Measurements from ENCODE around the gene KRTAP4-8. TPM values are rescaled to one million over a fixed set of nuclear protein-coding genes. Genes with fewer than 3 reads are reported as not detected.
A peak's percentile ranks its signal among the peaks of the same experiment; 100 is the strongest.
"Not testable (repeated sequence)": the region's sequence is repeated elsewhere in the genome, so short reads cannot be mapped to it uniquely, and the experiment has no call there.

KRTAP4-8 gene
- total RNA-seq, 1 experiment from 2014 or later, result 0.10 TPM

- DNase-seq (ENCODE audit: low read depth), result not testable (repeated sequence)
Observed at GRCh38 chr17:41065016-41065689, 32.8 kb downstream of the KRTAP4-8 start.

- DNase-seq (ENCODE audit: low read depth), result peak; percentile 49
Observed at GRCh38 chr17:41064301-41064700, 33.6 kb downstream of the KRTAP4-8 start.

GRCh38 chr17:41063449-41063848 lies 34.5 kb downstream of the KRTAP4-8 start:
- peak; percentile 61 for DNase-seq (ENCODE audit: low read depth)

GRCh38 chr17:41061964-41062363 lies 36.0 kb downstream of the KRTAP4-8 start:
- peak; percentile 94 for DNase-seq (ENCODE audit: low read depth)

GRCh38 chr17:41060052-41060604 lies 37.8 kb downstream of the KRTAP4-8 start, which contains the start of gene KRTAP2-3:
KRTAP2-3 (minus strand) TSS chr17:41060114; CDS start chr17:41060050, 64 bp downstream.
- DNase-seq (ENCODE audit: low read depth), result peak; percentile 97

- DNase-seq (ENCODE audit: low read depth), result peak; percentile 92
Observed at GRCh38 chr17:41059276-41060051, 38.5 kb downstream of the KRTAP4-8 start.

- peak; percentile 58 for DNase-seq (ENCODE audit: low read depth)
Observed at GRCh38 chr17:41058741-41059140, 39.2 kb downstream of the KRTAP4-8 start.

GRCh38 chr17:41057547-41057946 lies 40.4 kb downstream of the KRTAP4-8 start:
- no peak for DNase-seq (ENCODE audit: low read depth)

GRCh38 chr17:41055130-41055529 lies 42.8 kb downstream of the KRTAP4-8 start, which contains the start of gene KRTAP2-2:
KRTAP2-2 (minus strand) TSS chr17:41055230; CDS start chr17:41055211, 19 bp downstream.
- not testable (repeated sequence) for DNase-seq (ENCODE audit: low read depth)

GRCh38 chr17:41054556-41054955 lies 43.4 kb downstream of the KRTAP4-8 start:
- DNase-seq (ENCODE audit: low read depth), result not testable (repeated sequence)

- no peak for DNase-seq (ENCODE audit: low read depth)
Observed at GRCh38 chr17:41054025-41054424, 43.9 kb downstream of the KRTAP4-8 start.

GRCh38 chr17:41052566-41052965 lies 45.4 kb downstream of the KRTAP4-8 start:
- DNase-seq (ENCODE audit: low read depth), result peak; percentile 79

GRCh38 chr17:41049110-41049509 lies 48.8 kb downstream of the KRTAP4-8 start:
- peak; percentile 96 for DNase-seq (ENCODE audit: low read depth)

- DNase-seq (ENCODE audit: low read depth), result peak; percentile 94
Observed at GRCh38 chr17:41048441-41048840, 49.5 kb downstream of the KRTAP4-8 start.

Other genes starting within 250 kb of the KRTAP4-8 start
- gene KRT12, start 230.9 kb downstream of the KRTAP4-8 start, total RNA-seq (2014; rRNA removed; shearing (Covaris generic)), result not detected in 2 replicates
- gene KRT20, start 212.9 kb downstream of the KRTAP4-8 start, total RNA-seq (2014; rRNA removed; shearing (Covaris generic)), result 0.17 TPM in 1 of 2 replicates, not detected in the other
- gene KRT23, start 160.5 kb downstream of the KRTAP4-8 start, total RNA-seq (2014; rRNA removed; shearing (Covaris generic)), result not detected in 2 replicates
- 0.20 TPM in 1 of 2 replicates, not detected in the other for gene KRT39, start 131.2 kb downstream of the KRTAP4-8 start, total RNA-seq (2014; rRNA removed; shearing (Covaris generic))
- not detected in 2 replicates for gene KRT40, start 113.8 kb downstream of the KRTAP4-8 start, total RNA-seq (2014; rRNA removed; shearing (Covaris generic))
- gene KRTAP3-3, start 104.0 kb downstream of the KRTAP4-8 start, total RNA-seq (2014; rRNA removed; shearing (Covaris generic)), result 0.22 TPM in 1 of 2 replicates, not detected in the other
- not detected in 2 replicates for gene KRTAP3-2, start 98.2 kb downstream of the KRTAP4-8 start, total RNA-seq (2014; rRNA removed; shearing (Covaris generic))
- gene KRTAP3-1, start 89.0 kb downstream of the KRTAP4-8 start, total RNA-seq (2014; rRNA removed; shearing (Covaris generic)), result 0.64 and 0.71 TPM in 2 replicates
- 3.2 and 5.7 TPM in 2 replicates for gene KRTAP1-5, start 70.9 kb downstream of the KRTAP4-8 start, total RNA-seq (2014; rRNA removed; shearing (Covaris generic))
- gene KRTAP1-4, start 67.9 kb downstream of the KRTAP4-8 start, total RNA-seq (2014; rRNA removed; shearing (Covaris generic)), result not detected in 2 replicates
- gene KRTAP1-3, start 63.3 kb downstream of the KRTAP4-8 start, total RNA-seq (2014; rRNA removed; shearing (Covaris generic)), result not detected in 2 replicates
- not detected in 2 replicates for gene KRTAP1-1, start 56.7 kb downstream of the KRTAP4-8 start, total RNA-seq (2014; rRNA removed; shearing (Covaris generic))
- not detected in 2 replicates for gene KRTAP2-1, start 50.8 kb downstream of the KRTAP4-8 start, total RNA-seq (2014; rRNA removed; shearing (Covaris generic))
- not detected in 2 replicates for gene KRTAP2-2, start 42.9 kb downstream of the KRTAP4-8 start, total RNA-seq (2014; rRNA removed; shearing (Covaris generic))
- 0.34 and 3.2 TPM in 2 replicates for gene KRTAP2-3, start 38.0 kb downstream of the KRTAP4-8 start, total RNA-seq (2014; rRNA removed; shearing (Covaris generic))
- gene KRTAP2-4, start 32.3 kb downstream of the KRTAP4-8 start, total RNA-seq (2014; rRNA removed; shearing (Covaris generic)), result not detected in 2 replicates
- gene KRTAP4-7, start 14.0 kb downstream of the KRTAP4-8 start, total RNA-seq (2014; rRNA removed; shearing (Covaris generic)), result not detected in 2 replicates
- gene KRTAP4-16, start 4.1 kb upstream of the KRTAP4-8 start, total RNA-seq (2014; rRNA removed; shearing (Covaris generic)), result not detected in 2 replicates
- gene KRTAP4-9, start 7.2 kb upstream of the KRTAP4-8 start, total RNA-seq (2014; rRNA removed; shearing (Covaris generic)), result not detected in 2 replicates
- not detected in 2 replicates for gene KRTAP4-11, start 20.2 kb upstream of the KRTAP4-8 start, total RNA-seq (2014; rRNA removed; shearing (Covaris generic))
- gene KRTAP4-12, start 26.0 kb upstream of the KRTAP4-8 start, total RNA-seq (2014; rRNA removed; shearing (Covaris generic)), result not detected in 2 replicates
- gene KRTAP4-6, start 42.4 kb upstream of the KRTAP4-8 start, total RNA-seq (2014; rRNA removed; shearing (Covaris generic)), result not detected in 2 replicates
- gene KRTAP4-5, start 51.7 kb upstream of the KRTAP4-8 start, total RNA-seq (2014; rRNA removed; shearing (Covaris generic)), result not detected in 2 replicates
- gene KRTAP4-4, start 62.6 kb upstream of the KRTAP4-8 start, total RNA-seq (2014; rRNA removed; shearing (Covaris generic)), result not detected in 2 replicates
- gene KRTAP4-3, start 70.1 kb upstream of the KRTAP4-8 start, total RNA-seq (2014; rRNA removed; shearing (Covaris generic)), result not detected in 2 replicates
- gene KRTAP4-2, start 80.1 kb upstream of the KRTAP4-8 start, total RNA-seq (2014; rRNA removed; shearing (Covaris generic)), result not detected in 2 replicates
- gene KRTAP4-1, start 86.8 kb upstream of the KRTAP4-8 start, total RNA-seq (2014; rRNA removed; shearing (Covaris generic)), result not detected in 2 replicates
- gene KRTAP9-1, start 91.7 kb upstream of the KRTAP4-8 start, total RNA-seq (2014; rRNA removed; shearing (Covaris generic)), result not detected in 2 replicates
- gene KRTAP9-2, start 128.5 kb upstream of the KRTAP4-8 start, total RNA-seq (2014; rRNA removed; shearing (Covaris generic)), result not detected in 2 replicates
- not detected in 2 replicates for gene KRTAP9-3, start 134.3 kb upstream of the KRTAP4-8 start, total RNA-seq (2014; rRNA removed; shearing (Covaris generic))
- not detected in 2 replicates for gene KRTAP9-8, start 139.9 kb upstream of the KRTAP4-8 start, total RNA-seq (2014; rRNA removed; shearing (Covaris generic))
- gene KRTAP9-4, start 151.5 kb upstream of the KRTAP4-8 start, total RNA-seq (2014; rRNA removed; shearing (Covaris generic)), result not detected in 2 replicates
- not detected in 2 replicates for gene KRTAP9-9, start 157.2 kb upstream of the KRTAP4-8 start, total RNA-seq (2014; rRNA removed; shearing (Covaris generic))
- gene KRTAP9-6, start 167.2 kb upstream of the KRTAP4-8 start, total RNA-seq (2014; rRNA removed; shearing (Covaris generic)), result not detected in 2 replicates
- not detected in 2 replicates for gene KRTAP9-7, start 177.6 kb upstream of the KRTAP4-8 start, total RNA-seq (2014; rRNA removed; shearing (Covaris generic))
- gene KRTAP29-1, start 204.7 kb upstream of the KRTAP4-8 start, total RNA-seq (2014; rRNA removed; shearing (Covaris generic)), result not detected in 2 replicates
- not detected in 2 replicates for gene KRTAP16-1, start 211.2 kb upstream of the KRTAP4-8 start, total RNA-seq (2014; rRNA removed; shearing (Covaris generic))
- gene KRTAP17-1, start 217.6 kb upstream of the KRTAP4-8 start, total RNA-seq (2014; rRNA removed; shearing (Covaris generic)), result not detected in 2 replicates